GM10248 (cell line): ENCODE results near the gene GALNT2.
A peak's percentile ranks its signal among the peaks of the same experiment; 100 is the strongest.

Experiments used
- CTCF ChIA-PET: fragments of 300-600 bp; sonication (Branson Sonifier 250); formaldehyde crosslinking; extraction: SDS; loops from one replicate; lab custom pipeline; 2021; ENCODE audit warnings: antibody characterized with exemption; lab: Yijun Ruan, JAX
- POLR2A ChIA-PET: fragments of 350-650 bp; sonication (Branson Sonifier 250); formaldehyde crosslinking; extraction: SDS; loops from one replicate; lab custom pipeline; 2020; ENCODE audit warnings: antibody characterized with exemption; lab: Yijun Ruan, JAX
- DNase-seq: peaks from one replicate; pipeline ENCODE4 v3.0.0; 2012; ENCODE audit errors: extremely low spot score
- CTCF ChIP-seq: IDR thresholded peaks from 2 replicates; pipeline ENCODE4 v1.5.1; 2012; ENCODE audit warnings: mild to moderate bottlenecking, low read depth; ENCODE audit errors: extremely low read depth, missing control alignments, control extremely low read depth

GALNT2 gene

DNA sequence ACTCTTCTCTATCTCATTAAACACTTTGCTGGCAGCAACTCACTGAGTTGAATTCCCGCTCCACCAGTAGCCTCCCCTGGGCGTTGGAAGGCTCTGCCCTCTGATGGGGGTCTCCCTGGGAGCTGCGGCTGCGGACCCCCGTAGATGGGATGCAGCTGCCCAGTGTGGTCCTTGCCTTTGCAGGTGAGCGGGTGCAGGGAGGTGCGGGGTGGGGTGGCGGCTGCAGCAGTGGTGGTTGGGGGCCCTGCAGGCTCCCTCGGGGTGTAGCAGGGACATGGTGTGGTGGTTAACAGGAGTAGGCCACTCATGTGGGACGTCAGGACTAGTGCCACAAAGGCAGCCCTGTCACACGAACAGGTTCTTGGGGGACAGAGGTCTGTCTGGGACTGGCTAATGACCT, 42.0 kb downstream of the GALNT2 start:
- POLR2A ChIA-PET: interaction anchor here (0.6 to 1.5 kb wide), 2 partner anchors 14 to 483 kb away, joined by 3 to 7 read pairs; partner anchors contain the start of gene URB2
- DNase-seq: no peak
- CTCF ChIA-PET: interaction anchor here (0.9 to 14.0 kb wide), 8 partner anchors 14 to 550 kb away, joined by 3 to 138 read pairs (median 4); no protein-coding TSS in a partner anchor
- no peak for TF ChIP-seq CTCF

DNA sequence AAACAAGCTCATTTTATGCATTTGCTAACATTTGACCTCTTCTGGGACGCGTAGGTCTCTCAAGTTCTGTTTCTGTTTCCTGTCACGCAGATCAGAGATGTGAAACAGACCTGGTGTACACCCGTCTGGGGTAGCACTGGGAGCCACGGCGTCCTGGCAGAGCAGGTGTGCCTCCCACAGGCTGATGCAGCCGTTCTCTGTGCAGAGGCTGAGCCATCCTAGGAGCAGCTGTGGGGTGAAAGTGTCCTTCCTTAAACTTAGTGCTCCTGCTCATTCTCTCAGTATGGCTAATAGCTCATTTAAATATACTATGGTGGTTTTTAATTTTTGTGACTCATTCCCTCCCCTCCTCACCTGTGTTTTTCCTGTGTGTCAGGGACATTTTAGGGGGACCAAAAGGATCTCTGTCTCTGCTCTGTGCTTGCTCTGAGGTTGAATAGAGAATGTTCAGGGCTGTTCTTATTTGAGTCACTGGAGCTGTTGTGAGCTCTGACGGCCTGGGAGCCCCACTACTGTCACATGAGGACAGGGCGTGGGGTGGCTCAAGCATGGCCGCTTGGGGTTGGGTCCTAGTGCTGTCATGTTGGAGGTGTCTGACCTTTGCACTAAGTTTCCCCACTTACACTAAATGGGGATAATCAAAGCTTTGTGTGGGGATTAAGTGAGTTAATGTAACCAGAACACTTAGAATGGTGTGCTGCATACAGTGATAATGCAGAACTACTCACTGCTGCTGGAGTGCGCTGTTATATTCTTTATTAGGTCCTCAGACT, 43.0 kb downstream of the GALNT2 start:
- DNase-seq: peak; percentile 89
- peak; percentile 46 for TF ChIP-seq CTCF
- CTCF ChIA-PET: interaction anchor here (0.7 to 14.0 kb wide), 15 partner anchors 11 to 551 kb away, joined by 3 to 138 read pairs (median 3); no protein-coding TSS in a partner anchor
- POLR2A ChIA-PET: interaction anchor here (0.6 to 1.5 kb wide), 6 partner anchors 13 to 551 kb away, joined by 3 to 7 read pairs (median 4); partner anchors contain the start of genes ABCB10 and URB2

DNA sequence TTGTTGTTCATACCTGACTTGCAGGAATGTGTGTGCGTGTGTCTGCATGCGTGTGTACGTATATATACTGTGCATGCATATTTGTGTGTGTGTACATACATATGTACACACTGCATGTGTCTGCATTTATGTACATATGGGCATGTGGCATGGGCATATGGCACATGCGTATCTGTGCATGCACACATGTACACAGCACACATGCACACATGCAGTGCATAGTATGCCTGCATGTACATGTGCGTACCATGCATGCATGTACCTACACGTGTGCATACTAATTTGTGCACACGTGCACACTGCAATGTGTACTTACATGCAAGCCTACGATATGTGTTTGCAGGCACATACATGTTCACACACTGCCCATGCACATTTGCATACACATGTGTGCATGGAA, 43.9 kb downstream of the GALNT2 start:
- ChIA-PET CTCF (interaction anchor here (1.0 to 14.0 kb wide), 8 partner anchors 12 to 157 kb away, joined by 3 to 138 read pairs (median 4); no protein-coding TSS in a partner anchor), POLR2A (no interaction called here)
- DNase-seq: no peak
- no peak for TF ChIP-seq CTCF

DNA sequence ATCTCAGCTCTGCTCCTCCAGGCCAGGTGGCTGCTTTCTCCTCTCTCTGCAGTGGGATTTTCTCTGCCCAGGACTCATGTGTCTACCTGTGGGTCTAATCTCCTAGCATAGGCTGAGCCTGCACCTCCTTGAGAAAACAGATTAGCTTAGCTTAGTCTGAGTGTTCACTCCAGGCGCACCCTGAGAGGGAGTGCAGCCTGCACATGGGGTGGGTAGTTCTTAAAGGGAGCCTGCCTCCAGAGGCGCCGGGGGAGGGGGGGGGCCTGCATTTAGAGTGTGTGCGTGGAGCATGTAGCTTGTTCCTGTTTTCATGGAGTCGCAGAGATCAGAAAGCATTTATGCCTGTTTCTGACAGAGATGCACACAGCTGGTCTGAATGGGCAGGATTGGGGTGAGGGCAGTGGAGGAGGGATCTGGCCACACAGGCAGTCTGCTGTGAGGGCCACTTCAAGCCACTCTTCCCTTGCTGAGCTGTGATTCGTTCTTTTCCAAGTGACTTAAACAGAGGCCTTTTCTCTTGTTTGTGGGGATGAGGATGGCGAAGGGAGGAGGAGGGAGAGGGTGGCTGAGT, 45.2 kb downstream of the GALNT2 start:
- CTCF ChIA-PET: interaction anchor here (1.3 to 14.0 kb wide), 3 partner anchors 11 to 36 kb away, joined by 5 to 138 read pairs (median 8); no protein-coding TSS in a partner anchor
- POLR2A ChIA-PET: interaction anchor here (0.6 kb wide), 1 partner anchor 18 kb away, joined by 3 read pairs; no protein-coding TSS in a partner anchor
- TF ChIP-seq CTCF: no peak
- no peak for DNase-seq

GRCh38 chr1:230112782-230113181, 45.7 kb downstream of the GALNT2 start:
- CTCF ChIA-PET: interaction anchor here (1.3 to 14.0 kb wide), 3 partner anchors 10 to 36 kb away, joined by 3 to 138 read pairs (median 5); no protein-coding TSS in a partner anchor
- no peak for TF ChIP-seq CTCF

DNA sequence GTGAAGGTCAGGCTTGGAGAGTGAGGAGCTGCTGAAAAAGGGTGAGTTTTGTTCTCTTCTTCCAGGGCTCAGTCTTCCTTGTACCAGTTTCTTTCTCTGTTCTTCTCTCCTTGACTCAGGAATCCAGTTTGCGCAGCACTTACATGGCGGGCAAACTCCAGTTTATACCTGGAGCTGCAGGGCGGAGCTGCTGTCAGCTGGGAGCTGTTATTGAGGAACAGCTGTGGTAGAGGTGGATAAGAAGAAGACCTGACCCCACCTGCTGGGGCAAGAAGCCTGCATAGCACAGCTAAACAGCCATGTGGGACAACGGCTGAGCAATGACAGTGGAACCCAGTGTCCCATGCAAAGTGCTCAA, 46.2 kb downstream of the GALNT2 start:
- TF ChIP-seq CTCF: no peak
- DNase-seq: no peak
- ChIA-PET CTCF (interaction anchor here (1.3 to 14.0 kb wide), 3 partner anchors 10 to 37 kb away, joined by 3 to 138 read pairs (median 5); no protein-coding TSS in a partner anchor), POLR2A (no interaction called here)

More at GRCh38 chr1:230112782-230113181, 45.7 kb downstream of the GALNT2 start:
- POLR2A ChIA-PET: interaction anchor here (0.6 kb wide), 1 partner anchor 19 kb away, joined by 3 read pairs; no protein-coding TSS in a partner anchor
- no peak for DNase-seq
